HG03280 (cell line): ENCODE results near the gene COL9A3.
"Not testable (repeated sequence)": the region's sequence is repeated elsewhere in the genome, so short reads cannot be mapped to it uniquely, and the experiment has no call there.

ENCODE experiments used
- ATAC-seq: cut with Tn5 transposase; IDR thresholded peaks from one replicate; pipeline ENCODE4 v1.9.1; 2021; ENCODE audit warnings: mild to moderate bottlenecking, moderate library complexity; ENCODE audit not compliant: unreplicated experiment

The COL9A3 gene

GRCh38 chr20:62852841-62853240, 36.0 kb downstream of the COL9A3 start:
- no peak for ATAC-seq

DNA sequence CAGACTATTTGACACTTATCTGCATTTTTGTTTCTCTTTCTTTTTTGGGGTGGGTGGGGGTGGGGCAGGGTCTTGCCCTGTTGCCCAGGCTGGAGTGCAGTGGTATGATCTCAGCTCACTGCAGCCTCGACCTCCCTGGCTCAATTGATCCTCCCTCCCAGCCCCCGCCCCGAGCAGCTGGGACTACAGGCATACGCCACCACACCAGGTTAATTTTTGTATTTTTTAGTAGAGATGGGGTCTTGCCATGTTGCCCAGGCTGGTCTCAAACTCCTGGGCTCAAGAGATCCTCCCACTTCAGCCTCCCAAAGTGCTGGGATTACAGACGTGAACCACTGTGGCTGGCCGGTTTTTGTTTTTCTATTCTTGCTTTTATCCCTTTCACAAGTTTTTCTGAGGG, 36.5 kb downstream of the COL9A3 start:
- not testable (repeated sequence) for ATAC-seq

GRCh38 chr20:62854121-62854520, 37.3 kb downstream of the COL9A3 start:
- ATAC-seq, result no peak

- no peak for ATAC-seq
Observed at GRCh38 chr20:62855120-62855519, 38.3 kb downstream of the COL9A3 start.

GRCh38 chr20:62856931-62857619, 40.2 kb downstream of the COL9A3 start:
- no peak for ATAC-seq

DNA sequence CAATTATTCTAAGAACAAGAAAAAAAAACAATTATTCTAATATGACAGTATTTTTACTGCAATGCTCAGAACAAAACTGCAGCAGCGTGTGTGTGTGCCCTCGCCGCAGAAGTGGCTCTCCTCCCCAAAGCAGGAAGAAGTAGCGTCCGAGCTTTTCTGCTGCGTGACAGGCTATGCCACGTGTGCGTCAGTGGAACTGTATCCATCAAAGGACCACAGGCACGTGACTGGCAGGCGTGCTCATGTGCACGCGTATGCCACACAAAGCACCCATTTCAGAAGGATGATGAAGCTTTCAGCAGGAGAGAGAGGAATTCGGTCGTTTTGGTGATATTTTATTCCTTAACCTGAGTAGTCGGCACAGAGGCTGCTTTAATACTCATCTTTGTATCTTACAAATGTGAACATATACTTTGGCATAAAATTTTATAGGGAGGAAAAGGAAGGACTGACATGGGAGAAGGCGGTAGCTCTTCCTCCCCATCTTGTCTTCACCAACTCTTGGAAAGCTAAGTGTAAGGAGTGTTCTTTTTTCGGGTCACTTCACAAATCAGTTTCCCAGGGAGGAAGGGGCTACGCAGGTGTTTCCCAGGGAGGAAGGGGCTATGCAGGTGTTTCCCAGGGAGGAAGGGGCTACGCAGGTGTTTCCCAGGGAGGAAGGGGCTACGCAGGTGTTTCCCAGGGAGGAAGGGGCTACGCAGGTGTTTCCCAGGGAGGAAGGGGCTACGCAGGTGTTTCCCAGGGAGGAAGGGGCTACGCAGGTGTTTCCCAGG, 41.4 kb downstream of the COL9A3 start:
- ATAC-seq, result no peak

DNA sequence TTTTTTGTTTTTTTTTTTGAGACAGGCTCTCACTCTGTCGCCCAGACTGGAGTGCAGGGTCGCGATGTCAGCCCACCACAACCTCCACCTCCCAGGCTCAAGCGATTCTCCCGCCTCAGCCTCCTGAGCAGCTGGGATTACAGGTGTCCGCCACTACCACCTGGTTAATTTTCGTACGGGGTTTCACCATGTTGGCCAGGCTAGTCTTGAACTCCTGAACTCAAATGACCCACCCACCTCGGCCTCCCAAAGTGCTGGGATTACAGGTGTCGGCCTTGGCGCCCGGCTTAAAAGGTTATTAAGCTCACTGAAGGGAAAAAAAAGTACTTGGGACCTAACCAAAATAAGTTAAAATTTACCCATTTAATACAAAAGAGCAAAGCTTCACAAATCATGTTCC, 42.9 kb downstream of the COL9A3 start:
- ATAC-seq, result no peak

DNA sequence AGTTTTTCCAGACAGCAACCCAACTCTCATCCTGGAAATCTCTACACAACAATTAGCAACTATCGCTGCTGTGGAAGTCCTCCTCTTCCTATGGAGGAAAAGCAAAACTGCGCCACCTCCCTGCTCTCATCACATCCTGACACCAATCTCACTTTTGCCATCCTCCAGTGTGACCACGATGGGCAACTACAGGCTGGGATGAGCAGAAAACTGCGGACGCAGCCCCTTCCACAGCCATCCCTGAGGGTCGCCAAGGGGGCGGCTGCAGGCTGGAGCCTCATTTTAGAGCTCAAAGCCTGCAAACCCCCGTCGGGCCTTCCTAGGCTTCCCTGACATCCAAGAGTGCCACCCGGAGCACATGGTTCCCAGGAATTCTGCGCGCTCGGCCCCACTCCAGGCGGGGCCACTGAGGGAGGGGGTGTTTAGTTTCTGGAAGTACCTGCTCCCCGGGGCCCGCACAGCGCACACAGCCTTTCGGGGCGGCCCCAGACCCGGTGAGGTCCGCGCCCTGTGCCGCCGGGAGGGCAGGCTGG, 43.6 kb downstream of the COL9A3 start:
- no peak for ATAC-seq

DNA sequence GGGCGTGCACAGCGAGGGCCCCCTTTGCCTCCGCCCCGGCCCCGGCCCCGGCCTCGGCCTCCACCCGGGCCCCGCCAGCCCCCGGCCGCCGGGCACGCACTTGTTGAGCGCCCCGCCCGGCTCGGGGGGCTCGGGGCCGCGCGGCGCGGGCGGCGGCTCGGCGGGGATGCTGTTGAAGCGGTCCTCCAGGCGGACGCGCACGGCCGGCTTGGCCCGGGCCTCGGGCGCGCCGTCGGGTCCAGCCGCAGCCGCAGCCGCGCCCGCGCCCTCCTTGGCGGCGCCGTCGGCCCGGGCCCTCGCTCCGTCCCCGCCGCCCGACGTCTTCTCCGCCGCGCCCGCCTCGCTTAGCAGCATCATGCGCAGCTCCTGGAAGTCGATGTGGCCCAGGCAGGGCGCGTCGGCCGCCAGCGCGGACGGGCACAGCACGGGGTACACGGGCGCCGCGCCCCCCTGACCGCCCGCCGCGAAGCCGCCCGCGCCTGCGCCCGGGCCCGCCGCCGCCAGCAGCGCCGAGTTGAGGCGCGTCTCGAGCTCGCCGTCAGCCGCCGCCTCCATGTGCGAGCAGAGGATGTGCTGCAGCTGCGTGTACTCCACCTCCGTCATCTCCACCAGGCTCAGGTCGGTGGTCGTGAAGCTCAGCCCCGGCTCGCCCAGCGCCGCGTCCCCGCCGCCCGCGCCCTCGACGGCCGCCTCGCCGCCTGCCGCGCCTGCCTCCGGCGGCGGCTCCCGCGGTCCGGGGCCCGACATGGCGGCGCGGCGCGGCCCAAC, 44.3 kb downstream of the COL9A3 start:
- ATAC-seq, result peak; percentile 36

DNA sequence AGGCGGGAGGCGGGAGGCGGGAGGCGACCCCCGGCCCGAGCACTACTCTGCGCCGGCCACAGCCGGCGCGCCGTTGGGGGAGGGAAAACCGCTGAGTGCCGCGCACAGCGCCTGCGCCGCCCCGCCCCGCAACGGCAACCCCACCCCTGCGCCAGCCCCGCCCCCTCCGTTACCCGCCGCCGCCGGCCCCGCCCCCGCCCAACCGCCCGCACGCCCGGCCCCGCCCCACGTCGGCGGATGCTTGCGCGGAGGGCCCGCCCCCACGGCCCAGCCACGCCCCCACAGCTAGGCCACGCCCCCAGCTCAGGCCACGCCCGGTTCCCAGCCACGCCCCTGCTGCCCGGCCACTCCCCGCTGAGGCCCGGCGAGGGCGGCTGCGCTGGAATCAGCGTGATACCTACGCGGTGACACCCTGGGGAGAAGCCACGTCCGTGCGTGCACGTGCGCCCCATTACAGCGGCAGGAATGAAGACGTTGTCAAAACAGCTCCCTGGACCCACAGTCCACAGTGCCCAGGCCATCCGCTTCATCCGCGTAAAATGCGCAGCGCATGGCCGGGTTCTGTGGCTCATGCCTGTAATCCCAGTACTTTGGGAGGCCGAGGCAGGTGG, 45.0 kb downstream of the COL9A3 start, which contains the start of gene TCFL5:
TSS of gene TCFL5 (minus strand) at position 97 of the 611 bp plus-strand sequence. CDS start 152 bp downstream, outside the sequence.
- ATAC-seq, result peak; percentile 71

DNA sequence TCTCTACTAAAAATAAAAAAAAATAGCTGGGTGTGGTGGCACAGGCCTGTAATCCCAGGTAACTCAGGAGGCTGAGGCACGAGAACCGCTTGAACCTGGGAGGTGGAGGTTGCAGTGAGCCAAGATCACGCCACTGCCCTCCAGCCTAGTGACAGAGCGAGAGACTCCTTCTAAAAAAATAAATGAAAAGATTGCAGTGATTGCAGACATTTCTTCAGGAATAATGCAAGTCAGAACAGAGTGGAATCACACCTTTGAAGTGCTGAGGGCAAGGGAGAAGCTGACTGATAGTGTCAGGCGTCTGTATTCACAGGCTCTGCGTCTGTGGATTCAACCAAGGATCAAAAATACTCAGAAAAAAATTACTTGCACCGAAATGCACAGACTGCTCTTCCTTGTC, 47.4 kb downstream of the COL9A3 start:
- ATAC-seq, result no peak

DNA sequence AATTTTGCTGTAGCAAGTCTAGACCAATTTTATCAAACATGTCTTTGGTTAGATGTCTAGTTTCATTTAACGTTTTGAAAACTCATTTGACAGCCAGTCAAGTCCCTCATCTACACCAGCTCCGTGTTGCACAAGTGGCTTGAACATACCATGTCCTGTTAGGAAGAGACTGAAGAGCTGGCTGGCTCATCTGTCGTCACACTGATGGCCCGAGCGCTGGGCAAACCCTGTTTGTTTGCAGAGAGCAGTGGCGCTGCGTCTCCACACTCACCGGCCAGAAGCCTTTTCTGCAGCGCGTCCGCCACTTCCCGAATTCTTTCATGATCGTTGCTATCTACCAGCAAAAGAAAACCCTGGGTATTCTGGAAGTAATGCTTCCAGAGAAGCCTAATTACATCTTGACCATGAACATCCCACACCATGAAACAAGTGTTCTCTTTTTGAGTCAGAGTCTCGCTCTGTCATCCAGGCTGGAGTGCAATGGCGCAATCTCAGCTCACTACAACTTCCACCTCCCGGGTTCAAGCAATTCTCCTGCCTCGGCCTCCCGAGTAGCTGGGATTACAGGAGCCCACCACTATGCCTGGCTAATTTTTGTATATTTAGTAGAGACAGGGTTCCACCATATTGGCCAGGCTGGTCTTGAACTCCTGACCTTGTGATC, 55.5 kb downstream of the COL9A3 start:
- ATAC-seq, result no peak

DNA sequence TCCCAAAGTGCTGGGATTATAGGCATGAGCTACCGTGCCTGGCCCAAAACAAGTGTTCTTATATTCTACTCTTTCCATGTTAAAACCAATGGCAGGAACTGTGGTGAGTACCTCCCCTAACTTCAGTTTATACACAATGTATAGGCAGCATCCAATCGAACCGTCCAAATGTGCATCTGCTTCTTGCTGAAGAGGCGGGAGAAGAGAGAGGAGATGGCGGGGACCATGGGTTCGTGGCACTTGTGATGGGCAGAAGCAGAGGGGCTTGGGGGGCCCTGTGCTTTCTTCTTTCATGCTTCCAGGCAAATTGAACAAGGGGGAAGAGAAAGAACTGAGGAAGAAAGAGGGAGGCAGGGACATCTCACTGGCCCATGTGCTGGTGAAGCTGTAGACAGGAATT, 56.0 kb downstream of the COL9A3 start:
- no peak for ATAC-seq

DNA sequence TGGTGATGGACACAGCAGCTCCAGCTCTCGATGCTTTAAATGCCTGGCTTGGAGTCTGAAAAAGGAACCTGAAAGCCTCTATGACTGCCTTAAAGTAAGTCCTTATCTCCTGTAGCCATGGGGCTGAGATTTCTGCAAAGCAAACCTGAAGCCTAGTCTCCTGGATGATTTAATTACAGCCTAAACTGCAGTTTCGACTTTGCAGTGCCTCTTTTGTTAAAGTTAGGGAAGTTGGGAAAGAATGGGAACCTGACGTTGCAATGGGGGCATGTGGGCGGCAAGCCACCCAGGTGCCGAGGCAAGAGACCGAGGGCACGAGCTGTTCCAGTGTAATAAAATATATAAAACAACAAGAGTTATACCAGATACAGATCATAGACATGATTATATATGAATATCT, 56.4 kb downstream of the COL9A3 start:
- ATAC-seq, result no peak

DNA sequence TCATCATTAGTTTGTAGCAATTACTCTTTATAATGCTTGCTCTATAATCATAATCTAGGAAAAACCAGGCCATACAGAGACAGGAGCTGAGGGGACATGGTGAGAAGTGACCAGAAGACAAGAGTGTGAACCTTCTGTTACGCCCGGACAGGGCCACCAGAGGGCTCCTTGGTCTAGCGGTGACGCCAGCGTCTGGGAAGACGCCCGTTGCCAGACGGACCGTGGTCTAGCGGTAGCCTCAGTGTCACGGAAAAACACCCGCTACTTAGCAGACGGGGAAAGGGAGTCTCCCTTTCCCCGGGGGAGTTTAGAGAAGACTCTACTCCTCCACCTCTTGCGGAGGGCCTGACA, 56.8 kb downstream of the COL9A3 start:
- not testable (repeated sequence) for ATAC-seq

- no peak for ATAC-seq
Observed at GRCh38 chr20:62874964-62875344, 58.1 kb downstream of the COL9A3 start.

GRCh38 chr20:62875419-62876361, 58.8 kb downstream of the COL9A3 start:
- no peak for ATAC-seq

GRCh38 chr20:62876501-62876901, 59.7 kb downstream of the COL9A3 start:
- ATAC-seq, result no peak
